Kidney (tissue), 14 donors: ENCODE measurements around the gene ANO7. TPM values are rescaled to one million over a fixed set of nuclear protein-coding genes. Genes with fewer than 3 reads are reported as not detected.

Experiments
- DNase-seq, 5 donors: peaks; one replicate each; pipeline ENCODE4 v3.0.0-alpha.2; 2013 to 2020
- FAIRE-seq: peaks from 2 replicates; lab custom pipeline; 2012; peaks lifted over from hg19 to GRCh38; lab: Jason Lieb, UNC
- H3K27ac ChIP-seq, 2 donors: one replicate each; pipeline ENCODE4 v1.7.0; 2013; ENCODE audit warnings: low read depth in 2 of 2, low read length in 2 of 2, inconsistent platforms in 1 of 2
- H3K27me3 ChIP-seq: one replicate; pipeline ENCODE4 v1.7.1; 2013; ENCODE audit warnings: low read length, inconsistent platforms; ENCODE audit not compliant: control insufficient read depth, insufficient read depth
- H3K36me3 ChIP-seq, 3 donors: one replicate each; pipeline versions ENCODE4 v1.7.0 to v1.7.1; 2013; ENCODE audit warnings: low read length in 3 of 3, control low read depth in 1 of 3, inconsistent platforms in 1 of 3; ENCODE audit not compliant: insufficient read depth in 3 of 3, control insufficient read depth in 2 of 3
- H3K4me1 ChIP-seq, 3 donors: one replicate each; pipeline versions ENCODE4 v1.7.0 to v1.7.1; 2013; ENCODE audit warnings: low read length in 3 of 3, inconsistent platforms in 1 of 3, low read depth in 1 of 3; ENCODE audit not compliant: control insufficient read depth in 2 of 3, insufficient read depth in 2 of 3
- H3K4me3 ChIP-seq, 3 donors: one replicate each; pipeline versions ENCODE4 v1.7.0 to v1.8.1; 2013; ENCODE audit warnings: low read length in 3 of 3, control low read depth in 1 of 3, inconsistent platforms in 1 of 3
- H3K9ac ChIP-seq, 3 donors: one replicate each; pipeline versions ENCODE4 v1.7.0 to v1.7.1; 2013; ENCODE audit warnings: low read length in 3 of 3, control low read depth in 1 of 3, inconsistent platforms in 1 of 3
- H3K9me3 ChIP-seq, 3 donors: one replicate each; pipeline versions ENCODE4 v1.7.0 to v1.7.1; 2013; ENCODE audit warnings: low read length in 3 of 3, control low read depth in 1 of 3, inconsistent platforms in 1 of 3; ENCODE audit not compliant: control insufficient read depth in 2 of 3, insufficient read depth in 1 of 3
- CTCF ChIP-seq: IDR thresholded peaks from 3 replicates; pipeline ENCODE4 v1.5.1; 2012; ENCODE audit warnings: mild to moderate bottlenecking, moderate library complexity, borderline replicate concordance; ENCODE audit not compliant: insufficient read depth; ENCODE audit errors: extremely low read depth
- intact Hi-C: fragments of 100-400 bp; cut with DNase I; formaldehyde crosslinking; loops from one replicate; pipeline ENCODE4 v1.11.1; 2022
- polyA plus RNA-seq: library from polyadenylated mRNA; stranded (reverse); fragments of 350-450 nt; fragmentation: Illumina TruSeq; extraction: RNeasy Lipid Tissue Mini Kit (QIAGEN cat#74804); gene quantifications from one replicate; pipeline ENCODE4 v1.2.3, GENCODE V29; 2014; ENCODE audit warnings: low read depth, low replicate concordance; ENCODE audit not compliant: insufficient read depth
- total RNA-seq: library from RNA; stranded (reverse); fragmentation: NEBNext Ultra II Directional; extraction: Animal tissue kit (Norgen Biotek cat#: 25700); gene quantifications from one replicate; pipeline ENCODE4 v1.2.1, GENCODE V29; 2021
- donor health status: control.
- donor health status: control.
- donor health status: control.
- donor health status: control.
- donor health status: control.
- donor health status: DM: yes; HTN: yes; CAD: no.
- donor health status: Normal renal cell carcinoma (clear cell type).

ANO7 gene
- total and polyA plus RNA-seq, 2 donors from 2014 or later: 1.1 to 1.9 TPM

GRCh38 chr2:241268306-241268705, 79.8 kb downstream of the ANO7 start:
- no peaks in the 10 kb centered on the region for H3K27me3 ChIP-seq
- no peak overlapping the region for H3K4me3 ChIP-seq
- H3K4me1 ChIP-seq: peaks cover 0 to 28% (median 15%) of the 10 kb centered on the region in 3 donors
- intact Hi-C loops: no loop called here
- no peak for DNase-seq
- H3K9me3 ChIP-seq: no peaks in the 10 kb centered on the region
- no peak for TF ChIP-seq CTCF
- H3K27ac ChIP-seq: no peak overlapping the region
- peaks cover 2 to 27% (median 26%) of the 10 kb centered on the region in 3 donors for H3K36me3 ChIP-seq
- no peak overlapping the region for H3K9ac ChIP-seq
- no peak for FAIRE-seq

- Histone ChIP-seq H3K9me3 (no peaks in the 10 kb centered on the region), H3K4me3 (no peak overlapping the region), H3K4me1 (peaks cover 0 to 29% (median 15%) of the 10 kb centered on the region in 3 donors), H3K9ac (no peak overlapping the region), H3K27me3 (no peaks in the 10 kb centered on the region), H3K27ac (no peak overlapping the region), H3K36me3 (peaks cover 2 to 22% (median 22%) of the 10 kb centered on the region in 3 donors)
- no peak for TF ChIP-seq CTCF
- no peak for DNase-seq
- FAIRE-seq: no peak
- intact Hi-C loops: no loop called here
These were observed 80.4 kb downstream of the ANO7 start for GRCh38 chr2:241268716-241269445.

GRCh38 chr2:241269707-241270520, 81.4 kb downstream of the ANO7 start:
- TF ChIP-seq CTCF: no peak
- Histone ChIP-seq H3K9ac (no peak overlapping the region), H3K4me3 (no peak overlapping the region), H3K27ac (no peak overlapping the region), H3K27me3 (no peaks in the 10 kb centered on the region), H3K9me3 (no peaks in the 10 kb centered on the region), H3K4me1 (peaks cover 0 to 29% (median 15%) of the 10 kb centered on the region in 3 donors), H3K36me3 (peaks cover 2 to 19% (median 16%) of the 10 kb centered on the region in 3 donors)
- no peak for FAIRE-seq
- intact Hi-C loops: no loop called here
- DNase-seq: no peak
